BE2C (cell line): ENCODE data around the gene SPPL2A.

Source experiments
- DNase-seq: peaks from one replicate; pipeline ENCODE4 v3.0.0-alpha.2; 2020
- H3K27me3 ChIP-seq: fragments of 250-450 bp; sonication (Bioruptor Pico); 2 replicates; pipeline ENCODE4 v1.5.1; 2020; ENCODE audit warnings: mild to moderate bottlenecking
- H3K36me3 ChIP-seq: fragments of 250-450 bp; sonication (Bioruptor Pico); 2 replicates; pipeline ENCODE4 v1.5.1; 2020; ENCODE audit warnings: mild to moderate bottlenecking
- H3K4me1 ChIP-seq: fragments of 250-450 bp; sonication (Bioruptor Pico); 2 replicates; pipeline ENCODE4 v1.5.1; 2020
- H3K4me3 ChIP-seq: 2 replicates; pipeline ENCODE4 v1.5.1; 2011; ENCODE audit warnings: low read depth, low read length
- H3K9me3 ChIP-seq: fragments of 250-450 bp; sonication (Bioruptor Pico); 2 replicates; pipeline ENCODE4 v1.5.1; 2020
- TF ChIP-seq, protein P1 (sequence below): IDR thresholded peaks from 2 replicates; pipeline ENCODE4 v1.5.1; 2012; ENCODE audit warnings: mild to moderate bottlenecking, low read depth, low read length

The SPPL2A gene

GRCh38 chr15:50655555-50655954 is 110.0 kb downstream of the SPPL2A start:
- TF ChIP-seq, protein P1, sequence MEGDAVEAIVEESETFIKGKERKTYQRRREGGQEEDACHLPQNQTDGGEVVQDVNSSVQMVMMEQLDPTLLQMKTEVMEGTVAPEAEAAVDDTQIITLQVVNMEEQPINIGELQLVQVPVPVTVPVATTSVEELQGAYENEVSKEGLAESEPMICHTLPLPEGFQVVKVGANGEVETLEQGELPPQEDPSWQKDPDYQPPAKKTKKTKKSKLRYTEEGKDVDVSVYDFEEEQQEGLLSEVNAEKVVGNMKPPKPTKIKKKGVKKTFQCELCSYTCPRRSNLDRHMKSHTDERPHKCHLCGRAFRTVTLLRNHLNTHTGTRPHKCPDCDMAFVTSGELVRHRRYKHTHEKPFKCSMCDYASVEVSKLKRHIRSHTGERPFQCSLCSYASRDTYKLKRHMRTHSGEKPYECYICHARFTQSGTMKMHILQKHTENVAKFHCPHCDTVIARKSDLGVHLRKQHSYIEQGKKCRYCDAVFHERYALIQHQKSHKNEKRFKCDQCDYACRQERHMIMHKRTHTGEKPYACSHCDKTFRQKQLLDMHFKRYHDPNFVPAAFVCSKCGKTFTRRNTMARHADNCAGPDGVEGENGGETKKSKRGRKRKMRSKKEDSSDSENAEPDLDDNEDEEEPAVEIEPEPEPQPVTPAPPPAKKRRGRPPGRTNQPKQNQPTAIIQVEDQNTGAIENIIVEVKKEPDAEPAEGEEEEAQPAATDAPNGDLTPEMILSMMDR: no peak
- H3K36me3 ChIP-seq: peaks cover 54% of the 10 kb centered on the region
- no peaks in the 10 kb centered on the region for H3K9me3 ChIP-seq
- DNase-seq: no peak
- H3K4me1 ChIP-seq: no peaks in the 10 kb centered on the region
- H3K4me3 ChIP-seq: no peak overlapping the region
- no peaks in the 10 kb centered on the region for H3K27me3 ChIP-seq

DNA sequence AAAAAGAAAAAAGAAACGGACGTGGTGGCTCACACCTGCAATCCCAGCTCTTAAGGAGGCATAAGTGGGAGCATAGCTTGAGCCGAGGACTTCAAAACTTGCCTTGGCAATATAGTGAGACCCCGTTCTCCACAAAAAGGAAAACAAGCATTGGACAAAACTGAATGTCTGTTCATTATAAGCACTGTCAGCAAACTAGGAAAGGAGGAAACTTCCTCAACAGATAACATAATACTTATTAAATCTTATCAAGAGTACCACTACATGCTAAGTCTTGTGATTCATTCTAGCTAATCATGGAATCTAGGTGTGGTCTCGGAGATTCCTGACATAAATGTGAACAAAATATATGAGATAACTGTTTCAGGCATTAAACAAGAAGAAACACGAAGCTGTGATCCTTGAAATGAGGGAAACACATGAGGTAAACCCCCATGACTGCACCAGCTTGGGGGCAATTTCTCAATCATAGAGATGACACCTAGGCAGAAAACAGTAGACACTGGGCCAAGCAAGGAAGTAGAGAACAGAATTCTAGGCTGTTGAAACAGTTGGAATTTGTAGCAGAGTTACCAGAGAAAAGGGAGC is 112.3 kb downstream of the SPPL2A start:
- no peaks in the 10 kb centered on the region for H3K4me1 ChIP-seq
- no peak for DNase-seq

DNA sequence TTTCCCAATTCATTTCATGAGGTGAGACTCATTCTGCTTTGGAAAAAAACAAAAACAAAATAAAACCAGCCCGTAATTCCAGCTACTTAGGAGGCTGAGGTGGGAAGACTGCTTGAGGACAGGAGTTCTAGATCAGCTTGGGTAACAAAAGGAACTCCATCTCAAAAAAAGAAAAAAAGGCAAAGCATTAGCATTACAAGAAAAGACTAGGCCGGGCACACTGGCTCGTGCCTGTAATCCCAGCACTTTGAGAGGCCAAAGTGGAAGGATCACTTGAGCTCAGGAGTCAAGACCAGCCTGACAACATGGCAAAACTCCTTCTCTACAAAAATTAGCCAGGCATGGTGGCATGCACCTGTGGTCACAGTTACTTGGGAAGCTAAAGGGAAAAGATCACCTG is 112.8 kb downstream of the SPPL2A start:
- H3K4me3 ChIP-seq: no peak overlapping the region
- TF ChIP-seq, protein P1: no peak
- H3K9me3 ChIP-seq: no peaks in the 10 kb centered on the region
- no peak for DNase-seq
- no peaks in the 10 kb centered on the region for H3K27me3 ChIP-seq
- peaks cover 57% of the 10 kb centered on the region for H3K36me3 ChIP-seq
- H3K4me1 ChIP-seq: no peaks in the 10 kb centered on the region

More for the DNA sequence above, 112.3 kb downstream of the SPPL2A start:
- H3K4me3 ChIP-seq: no peak overlapping the region
- H3K36me3 ChIP-seq: peaks cover 56% of the 10 kb centered on the region
- H3K27me3 ChIP-seq: no peaks in the 10 kb centered on the region
- TF ChIP-seq, protein P1: no peak
- H3K9me3 ChIP-seq: no peaks in the 10 kb centered on the region
